Cardiac muscle cell (in vitro differentiated cells and primary cell): ENCODE results near the gene KRTAP10-11. TPM values are rescaled to one million over a fixed set of nuclear protein-coding genes. Genes with fewer than 3 reads are reported as not detected.
"Not testable (repeated sequence)": the region's sequence is repeated elsewhere in the genome, so short reads cannot be mapped to it uniquely, and the experiment has no call there.

Source experiments
- DNase-seq, 2 donors: peaks; one replicate each; pipeline versions ENCODE4 v3.0.0 to v3.0.0-alpha.2; 2010 to 2017; ENCODE audit warnings: low read depth in 1 of 2, low spot score in 1 of 2
- H3K27ac ChIP-seq: fragments of 200-600 bp; sonication (generic); 2 replicates; pipeline ENCODE4 v1.5.1; 2016
- H3K27me3 ChIP-seq: fragments of 200-600 bp; sonication (generic); 2 replicates; pipeline ENCODE4 v1.6.0; 2016; ENCODE audit warnings: control low read depth
- H3K36me3 ChIP-seq: fragments of 200-600 bp; sonication (generic); 2 replicates; pipeline ENCODE4 v1.5.1; 2016; ENCODE audit warnings: control low read depth
- H3K4me1 ChIP-seq: fragments of 200-600 bp; sonication (generic); 2 replicates; pipeline ENCODE4 v1.8.1; 2017; ENCODE audit warnings: low read depth, mild to moderate bottlenecking, mixed run types
- H3K4me3 ChIP-seq: fragments of 200-600 bp; sonication (generic); 2 replicates; pipeline ENCODE4 v1.5.1; 2016; ENCODE audit warnings: mild to moderate bottlenecking
- H3K9me3 ChIP-seq: fragments of 200-600 bp; sonication (generic); 2 replicates; pipeline ENCODE4 v1.5.1; 2017; ENCODE audit warnings: low read depth, mild to moderate bottlenecking, control low read depth
- polyA plus RNA-seq: library from polyadenylated mRNA; unstranded; fragments of >200 nt; fragmentation: Nextera tagmentation; extraction: Ambion mirVana; gene quantifications from 2 replicates; pipeline ENCODE4 v1.2.1, GENCODE V29; 2016
- total RNA-seq: library from RNA; depleted of rRNA; stranded (reverse); fragments of >200 nt; gene quantifications from 2 replicates; pipeline ENCODE4 v1.2.3, GENCODE V29; 2016
- TF ChIP-seq, protein P1 (sequence below): IDR thresholded peaks from 2 replicates; pipeline ENCODE4 v1.5.1; 2012; ENCODE audit warnings: low read depth, mild to moderate bottlenecking, low read length

The KRTAP10-11 gene
- total and polyA plus RNA-seq, 2 experiments from 2014 or later, result not detected

DNA sequence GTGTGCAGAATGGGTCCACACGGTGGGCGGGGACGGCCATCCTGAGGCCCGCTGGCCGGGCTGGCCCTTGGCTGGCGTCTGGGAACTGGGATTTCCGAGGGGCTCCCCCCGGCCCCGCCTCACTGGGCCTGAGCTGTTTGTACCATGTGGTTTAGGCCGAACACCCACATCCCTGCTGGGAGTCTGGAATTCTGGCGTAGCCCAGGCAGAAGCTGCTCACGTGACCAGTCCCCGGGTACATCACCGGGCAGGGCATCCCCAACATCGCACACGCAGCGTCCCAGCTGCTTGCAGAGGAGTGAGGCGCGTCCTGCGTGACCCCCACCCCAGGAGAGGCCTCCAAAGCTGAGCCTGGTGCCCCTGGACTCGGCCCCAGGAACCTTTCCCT is 43.8 kb upstream of the KRTAP10-11 start:
- TF ChIP-seq, protein P1, sequence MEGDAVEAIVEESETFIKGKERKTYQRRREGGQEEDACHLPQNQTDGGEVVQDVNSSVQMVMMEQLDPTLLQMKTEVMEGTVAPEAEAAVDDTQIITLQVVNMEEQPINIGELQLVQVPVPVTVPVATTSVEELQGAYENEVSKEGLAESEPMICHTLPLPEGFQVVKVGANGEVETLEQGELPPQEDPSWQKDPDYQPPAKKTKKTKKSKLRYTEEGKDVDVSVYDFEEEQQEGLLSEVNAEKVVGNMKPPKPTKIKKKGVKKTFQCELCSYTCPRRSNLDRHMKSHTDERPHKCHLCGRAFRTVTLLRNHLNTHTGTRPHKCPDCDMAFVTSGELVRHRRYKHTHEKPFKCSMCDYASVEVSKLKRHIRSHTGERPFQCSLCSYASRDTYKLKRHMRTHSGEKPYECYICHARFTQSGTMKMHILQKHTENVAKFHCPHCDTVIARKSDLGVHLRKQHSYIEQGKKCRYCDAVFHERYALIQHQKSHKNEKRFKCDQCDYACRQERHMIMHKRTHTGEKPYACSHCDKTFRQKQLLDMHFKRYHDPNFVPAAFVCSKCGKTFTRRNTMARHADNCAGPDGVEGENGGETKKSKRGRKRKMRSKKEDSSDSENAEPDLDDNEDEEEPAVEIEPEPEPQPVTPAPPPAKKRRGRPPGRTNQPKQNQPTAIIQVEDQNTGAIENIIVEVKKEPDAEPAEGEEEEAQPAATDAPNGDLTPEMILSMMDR, result no peak
- DNase-seq, result no peak
- Histone ChIP-seq H3K36me3 (no peaks in the 10 kb centered on the region), H3K4me1 (no peaks in the 10 kb centered on the region), H3K27me3 (no peaks in the 10 kb centered on the region), H3K27ac (no peak overlapping the region), H3K9me3 (no peaks in the 10 kb centered on the region), H3K4me3 (no peak overlapping the region)

DNA sequence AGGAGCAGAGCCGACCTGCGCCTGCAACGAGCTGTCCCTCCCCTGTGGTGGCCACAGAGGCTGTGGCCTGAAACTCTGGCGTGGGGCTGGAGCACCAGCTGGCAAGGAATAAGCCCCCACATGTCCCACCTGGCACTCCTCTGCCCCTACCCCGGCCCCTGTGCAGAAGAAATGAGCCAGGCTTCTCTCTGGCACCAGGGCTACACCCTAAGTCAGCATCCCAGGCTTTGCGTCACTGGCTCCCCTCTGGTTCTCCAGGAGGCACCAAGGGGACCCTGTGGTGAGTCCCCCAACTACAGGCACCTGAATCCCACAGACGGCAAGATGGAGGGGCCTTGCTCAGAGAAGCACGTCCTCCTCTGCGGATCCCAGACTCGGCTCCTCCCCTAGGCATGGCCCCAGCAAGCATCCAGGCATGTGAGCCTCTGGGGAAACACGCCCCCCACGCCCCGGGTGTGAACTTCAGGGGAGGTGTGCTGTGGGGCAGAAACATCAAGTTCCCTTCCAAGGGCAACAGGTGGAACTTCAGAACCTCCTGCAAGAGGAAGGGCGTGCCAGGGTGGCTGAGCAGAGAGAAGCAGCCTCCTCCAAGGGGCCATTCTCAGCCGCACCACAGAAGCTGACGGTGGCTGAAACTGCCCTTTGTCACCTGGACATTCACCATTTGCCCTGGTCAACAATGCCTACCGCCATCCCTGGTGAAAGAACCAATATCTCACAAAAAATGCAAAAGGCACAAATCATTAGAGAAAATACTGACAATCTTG is 42.9 kb upstream of the KRTAP10-11 start:
- Histone ChIP-seq H3K9me3 (no peaks in the 10 kb centered on the region), H3K4me1 (no peaks in the 10 kb centered on the region), H3K36me3 (no peaks in the 10 kb centered on the region), H3K27me3 (no peaks in the 10 kb centered on the region), H3K4me3 (no peak overlapping the region), H3K27ac (no peak overlapping the region)
- TF ChIP-seq, protein P1, result no peak
- no peak for DNase-seq

DNA sequence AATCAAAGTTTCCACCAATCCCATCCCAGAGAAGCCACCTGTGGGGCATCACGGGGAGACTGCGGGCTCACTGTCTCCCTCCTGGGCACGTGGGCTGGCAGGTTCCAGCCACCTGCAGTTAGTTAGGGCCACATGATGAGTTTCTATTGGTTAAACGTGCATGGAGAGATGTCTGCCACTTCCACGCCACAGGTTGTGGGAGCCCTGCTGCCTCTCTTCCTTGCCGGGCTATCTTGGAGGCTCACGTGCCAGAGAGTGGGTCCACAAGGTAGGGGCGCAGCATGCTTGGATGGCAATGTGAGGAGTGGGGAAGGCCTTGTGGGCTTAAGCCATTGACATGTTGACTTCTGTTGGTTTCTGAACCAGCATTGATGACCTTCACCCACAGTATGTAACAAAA is 42.3 kb upstream of the KRTAP10-11 start:
- no peaks in the 10 kb centered on the region for H3K9me3 ChIP-seq
- TF ChIP-seq, protein P1, result no peak
- H3K4me1 ChIP-seq, result no peaks in the 10 kb centered on the region
- H3K27me3 ChIP-seq, result no peaks in the 10 kb centered on the region
- DNase-seq, result no peak
- H3K36me3 ChIP-seq, result no peaks in the 10 kb centered on the region
- no peak overlapping the region for H3K4me3 ChIP-seq
- no peak overlapping the region for H3K27ac ChIP-seq

DNA sequence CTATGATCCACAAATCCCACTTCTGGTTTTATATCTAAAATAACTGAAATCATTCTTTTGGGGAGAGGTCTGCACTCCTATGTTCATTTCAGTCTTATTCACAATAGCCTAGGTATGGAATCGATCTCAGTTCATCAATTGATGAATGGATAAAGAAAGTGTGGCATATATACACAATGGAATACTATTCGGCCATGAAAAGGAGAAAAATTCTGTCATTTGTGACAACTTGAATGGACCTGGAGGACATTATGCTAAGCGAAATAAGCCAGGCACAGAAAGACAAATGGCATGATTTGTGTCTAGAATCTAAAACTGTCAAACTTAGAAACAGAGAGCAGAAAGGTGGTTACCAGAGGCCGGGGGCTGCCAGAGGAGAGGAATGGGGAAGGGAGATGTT is 39.7 kb upstream of the KRTAP10-11 start:
- Histone ChIP-seq H3K9me3 (no peaks in the 10 kb centered on the region), H3K4me1 (no peaks in the 10 kb centered on the region), H3K27me3 (no peaks in the 10 kb centered on the region), H3K36me3 (no peaks in the 10 kb centered on the region), H3K27ac (no peak overlapping the region), H3K4me3 (no peak overlapping the region)
- TF ChIP-seq, protein P1, result no peak
- DNase-seq, result no peak

DNA sequence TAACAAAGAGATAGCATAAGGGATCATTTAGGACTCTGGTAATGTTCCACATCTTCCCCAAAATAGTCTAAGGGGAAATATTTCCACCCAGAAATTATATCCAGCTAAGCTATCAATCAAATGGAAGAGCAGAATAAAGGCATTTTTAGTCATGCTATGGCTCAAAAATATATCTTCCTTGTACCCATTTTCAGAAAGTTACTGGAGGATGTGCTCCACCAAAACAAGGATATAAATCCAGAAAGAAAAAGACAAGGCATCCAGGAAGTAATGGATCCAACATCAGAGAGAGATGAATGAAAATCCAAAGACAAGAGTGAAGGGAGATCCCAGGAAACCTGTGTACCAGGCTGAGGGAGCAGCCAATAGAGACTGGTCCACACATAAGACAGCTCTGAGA is 37.0 kb upstream of the KRTAP10-11 start:
- Histone ChIP-seq H3K9me3 (no peaks in the 10 kb centered on the region), H3K27me3 (no peaks in the 10 kb centered on the region), H3K27ac (no peak overlapping the region), H3K4me1 (no peaks in the 10 kb centered on the region), H3K4me3 (no peak overlapping the region), H3K36me3 (no peaks in the 10 kb centered on the region)
- TF ChIP-seq, protein P1, result no peak
- DNase-seq, result no peak

DNA sequence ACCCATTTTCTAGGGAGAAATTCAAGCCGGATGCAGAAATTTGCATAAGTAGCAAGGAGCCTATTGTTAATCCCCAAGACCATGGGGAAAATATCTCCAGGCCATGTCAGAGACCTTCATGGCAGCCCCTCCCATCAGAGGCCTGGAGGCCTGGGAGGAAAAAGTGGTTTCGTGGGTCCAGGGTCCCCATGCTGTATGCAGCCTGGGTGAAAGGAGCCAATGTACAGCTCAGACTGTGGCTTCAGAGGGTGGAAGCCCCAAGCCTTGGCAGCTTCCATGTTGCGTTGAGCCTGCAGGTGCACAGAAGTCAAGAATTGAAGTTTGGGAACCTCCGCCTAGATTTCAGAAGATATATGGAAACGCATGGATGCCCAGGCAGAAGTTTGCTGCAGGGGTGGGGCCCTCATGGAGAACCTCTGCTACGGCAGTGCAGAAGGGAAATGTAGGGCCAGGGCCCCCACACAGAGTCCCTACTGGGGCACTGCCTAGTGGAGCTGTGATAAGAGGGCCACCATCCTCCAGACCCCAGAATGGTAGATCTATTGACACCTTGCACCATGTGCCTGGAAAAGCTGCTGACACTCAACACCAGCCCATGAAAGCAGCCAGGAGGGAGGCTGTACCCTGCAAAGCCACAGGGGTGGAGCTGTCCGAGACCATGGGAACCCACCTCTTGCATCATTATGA is 35.9 kb upstream of the KRTAP10-11 start:
- DNase-seq, result not testable (repeated sequence)

More for the DNA sequence above, 35.9 kb upstream of the KRTAP10-11 start:
- H3K4me3 ChIP-seq, H3K9me3 ChIP-seq, H3K27me3 ChIP-seq, H3K4me1 ChIP-seq, H3K36me3 ChIP-seq, H3K27ac ChIP-seq: not testable (repeated sequence)
